Fibroblast of skin of back (primary cell): Measurements from ENCODE around the gene ANKRD12.
A peak's percentile ranks its signal among the peaks of the same experiment; 100 is the strongest.

Experiments
- DNase-seq: peaks from one replicate; pipeline ENCODE4 v3.0.0-alpha.2; 2013

The ANKRD12 gene

GRCh38 chr18:9188359-9189231 is 52.0 kb downstream of the ANKRD12 start:
- no peak for DNase-seq

GRCh38 chr18:9189491-9189890 is 52.9 kb downstream of the ANKRD12 start:
- no peak for DNase-seq

- DNase-seq: no peak
These were observed 55.2 kb downstream of the ANKRD12 start for GRCh38 chr18:9191658-9192256.

DNA sequence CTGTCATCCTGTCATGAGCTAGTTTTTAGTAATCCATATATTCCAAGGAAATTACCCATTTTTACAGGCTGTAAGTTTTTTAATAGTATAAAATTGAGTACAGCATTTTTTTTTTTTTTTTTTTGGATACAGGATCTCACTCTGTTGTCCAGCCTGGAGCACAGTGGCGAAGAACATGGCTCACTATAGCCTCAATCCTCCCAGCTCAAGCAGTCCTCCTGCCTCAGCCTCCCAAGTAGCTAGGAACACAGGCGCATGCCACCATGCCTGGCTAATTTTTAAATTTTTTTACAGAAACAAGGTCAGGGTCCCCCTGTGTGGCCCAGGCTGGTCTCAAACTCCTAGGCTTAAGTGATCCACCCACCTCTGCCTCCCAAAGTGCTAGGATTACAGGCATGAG is 56.5 kb downstream of the ANKRD12 start:
- no peak for DNase-seq

DNA sequence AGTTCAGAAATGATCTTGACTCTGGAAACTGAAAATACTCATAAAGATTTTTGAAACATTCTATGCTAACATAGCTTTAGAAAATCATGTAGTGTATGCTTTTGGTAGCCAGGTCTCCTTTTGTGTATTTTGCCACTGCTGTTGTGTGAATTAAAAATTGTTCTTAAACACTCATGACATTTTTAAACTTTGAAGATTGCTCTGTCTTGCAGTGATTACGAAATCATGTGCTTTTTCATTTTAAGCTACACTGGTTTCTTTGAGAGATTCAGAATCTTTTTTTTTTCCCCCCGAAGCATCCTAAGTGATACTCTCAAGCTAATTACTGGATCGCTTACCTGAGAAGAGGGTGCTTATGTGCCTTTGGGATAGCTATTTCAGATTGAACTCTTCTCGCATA is 60.0 kb downstream of the ANKRD12 start:
- no peak for DNase-seq

GRCh38 chr18:9199681-9200080 is 63.1 kb downstream of the ANKRD12 start:
- no peak for DNase-seq

DNA sequence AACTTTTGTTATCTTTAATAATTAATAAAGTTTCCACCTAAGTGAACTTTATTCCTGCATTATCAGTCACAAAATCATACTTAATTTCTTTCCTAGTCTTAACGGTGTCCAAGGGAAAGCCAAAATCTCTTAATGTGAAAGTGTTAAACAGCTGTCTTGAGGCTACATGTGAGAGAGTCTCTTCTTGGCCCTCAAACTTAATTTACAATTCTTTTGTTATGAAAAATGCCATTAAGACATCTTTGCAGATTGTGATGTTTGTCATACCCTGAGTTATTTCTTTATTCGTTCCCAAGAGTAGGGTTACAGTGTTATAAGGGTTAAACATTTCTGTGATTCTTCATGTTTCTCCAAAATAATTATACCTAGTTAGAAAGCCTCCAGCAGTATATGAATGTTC is 64.6 kb downstream of the ANKRD12 start:
- DNase-seq: no peak

- no peak for DNase-seq
These were observed 68.1 kb downstream of the ANKRD12 start for GRCh38 chr18:9204659-9205058.

DNA sequence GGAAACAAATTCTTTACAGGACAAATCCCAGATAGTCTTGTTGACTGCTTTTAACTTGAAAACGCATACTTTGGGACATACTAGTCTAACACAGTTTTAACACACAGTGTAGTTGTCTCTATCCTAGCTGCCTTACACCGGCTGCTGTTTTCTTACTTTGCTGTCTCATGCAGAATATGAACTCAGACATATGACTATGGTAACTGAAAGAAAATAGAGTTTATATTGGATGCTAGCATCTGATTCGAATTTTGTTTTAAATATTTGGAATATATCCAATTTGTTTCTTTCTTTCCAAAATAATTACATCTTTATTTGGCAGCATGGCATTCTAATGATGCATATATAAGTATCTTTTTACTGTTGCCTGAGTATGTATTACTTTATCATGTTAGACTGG is 69.8 kb downstream of the ANKRD12 start:
- no peak for DNase-seq

- DNase-seq: no peak
These were observed 72.7 kb downstream of the ANKRD12 start for GRCh38 chr18:9209279-9209678.

DNA sequence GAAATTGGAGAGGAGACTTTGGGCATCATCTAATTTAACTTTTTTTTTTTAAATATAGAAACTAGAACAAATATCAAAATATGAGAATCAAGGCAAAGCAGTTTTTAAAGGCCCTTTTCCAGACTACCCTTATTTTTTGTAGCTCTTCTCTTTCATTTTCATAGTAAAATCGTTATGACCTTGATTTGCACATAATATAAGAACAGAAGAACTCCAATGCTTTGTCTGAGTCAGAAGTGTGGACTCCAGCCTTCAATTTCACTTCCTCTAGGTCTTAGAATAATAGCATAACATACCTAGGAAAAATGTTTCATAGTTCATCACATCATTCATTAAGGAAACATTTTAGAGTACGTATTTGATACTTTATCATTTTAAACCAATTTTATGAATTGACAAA is 74.4 kb downstream of the ANKRD12 start:
- peak; percentile 11 for DNase-seq

GRCh38 chr18:9211955-9212354 is 75.4 kb downstream of the ANKRD12 start:
- DNase-seq: no peak

DNA sequence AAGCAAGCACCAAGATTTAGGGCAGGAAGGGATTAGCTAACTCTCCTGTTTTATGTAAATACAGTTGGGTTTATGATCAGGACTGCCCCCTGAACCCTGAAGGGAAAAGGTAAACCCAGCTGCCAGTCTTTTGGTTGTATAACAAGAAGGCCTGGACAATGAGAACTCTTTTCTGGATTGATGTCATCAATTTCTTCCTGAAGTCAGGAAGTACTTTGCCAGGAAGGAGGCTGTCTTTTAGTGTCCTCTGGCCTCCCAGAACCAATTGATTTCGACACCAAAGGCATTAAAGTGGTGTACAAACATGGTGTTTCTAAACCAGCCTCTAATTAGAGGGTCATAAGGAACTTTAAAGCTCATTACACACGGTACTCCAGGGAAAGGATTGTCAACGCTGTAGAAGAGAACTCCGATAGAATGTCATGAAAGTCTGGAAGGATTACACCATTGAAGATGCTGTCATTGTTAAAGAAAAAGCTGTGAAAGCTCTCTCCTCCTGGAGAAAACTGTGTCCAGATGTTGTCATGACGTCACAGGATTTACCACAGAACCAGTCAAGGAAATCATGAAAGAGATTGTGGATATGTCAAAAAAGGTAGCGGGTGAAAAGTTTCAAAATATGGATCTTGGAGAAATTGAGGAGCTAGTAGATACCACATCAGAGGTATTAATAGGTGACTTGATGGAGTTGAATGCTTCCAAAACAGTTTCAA is 78.8 kb downstream of the ANKRD12 start:
- no peak for DNase-seq

- DNase-seq: no peak
These were observed 79.9 kb downstream of the ANKRD12 start for GRCh38 chr18:9216459-9216858.

- DNase-seq: no peak
These were observed 81.3 kb downstream of the ANKRD12 start for GRCh38 chr18:9217743-9218451.

- DNase-seq: no peak
These were observed 84.5 kb downstream of the ANKRD12 start for GRCh38 chr18:9221040-9221439.

DNA sequence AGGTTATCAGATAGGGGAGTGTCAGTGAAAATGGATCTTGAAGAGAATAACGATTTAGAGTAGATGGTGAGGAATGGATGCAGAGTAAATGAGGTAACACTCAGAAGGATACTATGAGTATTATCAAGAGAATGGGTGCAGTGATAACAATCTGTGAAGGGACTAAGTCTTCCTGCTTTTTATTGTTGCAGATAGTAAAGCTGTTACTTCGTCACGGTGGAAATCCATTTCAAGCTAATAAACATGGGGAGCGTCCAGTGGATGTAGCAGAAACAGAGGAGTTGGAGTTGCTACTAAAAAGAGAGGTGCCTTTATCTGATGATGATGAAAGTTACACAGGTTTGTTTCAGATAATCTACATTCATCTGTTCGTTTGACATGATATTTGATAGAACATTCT is 85.1 kb downstream of the ANKRD12 start:
- no peak for DNase-seq

- no peak for DNase-seq
These were observed 86.8 kb downstream of the ANKRD12 start for GRCh38 chr18:9223356-9223755.

DNA sequence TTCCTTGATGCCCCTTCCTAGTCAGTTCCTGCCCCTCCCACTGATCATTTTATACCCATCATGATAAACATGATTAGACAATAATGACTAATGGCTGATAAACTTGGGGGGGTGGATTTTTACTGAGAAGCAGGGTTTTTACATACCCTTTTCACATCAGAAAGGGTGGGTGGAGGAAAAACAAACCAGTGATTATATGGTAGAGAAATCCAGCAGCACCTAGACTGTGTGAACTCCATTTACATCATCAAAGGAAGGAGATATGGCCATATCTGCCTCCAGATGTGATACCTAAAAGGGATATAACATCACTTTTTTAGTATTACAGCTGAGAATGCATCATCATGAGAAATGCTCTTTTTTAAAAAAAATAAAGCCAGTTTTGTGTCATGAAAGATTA is 89.9 kb downstream of the ANKRD12 start:
- no peak for DNase-seq

GRCh38 chr18:9231852-9232486 is 95.4 kb downstream of the ANKRD12 start:
- DNase-seq: no peak

GRCh38 chr18:9232977-9233376 is 96.4 kb downstream of the ANKRD12 start:
- no peak for DNase-seq

DNA sequence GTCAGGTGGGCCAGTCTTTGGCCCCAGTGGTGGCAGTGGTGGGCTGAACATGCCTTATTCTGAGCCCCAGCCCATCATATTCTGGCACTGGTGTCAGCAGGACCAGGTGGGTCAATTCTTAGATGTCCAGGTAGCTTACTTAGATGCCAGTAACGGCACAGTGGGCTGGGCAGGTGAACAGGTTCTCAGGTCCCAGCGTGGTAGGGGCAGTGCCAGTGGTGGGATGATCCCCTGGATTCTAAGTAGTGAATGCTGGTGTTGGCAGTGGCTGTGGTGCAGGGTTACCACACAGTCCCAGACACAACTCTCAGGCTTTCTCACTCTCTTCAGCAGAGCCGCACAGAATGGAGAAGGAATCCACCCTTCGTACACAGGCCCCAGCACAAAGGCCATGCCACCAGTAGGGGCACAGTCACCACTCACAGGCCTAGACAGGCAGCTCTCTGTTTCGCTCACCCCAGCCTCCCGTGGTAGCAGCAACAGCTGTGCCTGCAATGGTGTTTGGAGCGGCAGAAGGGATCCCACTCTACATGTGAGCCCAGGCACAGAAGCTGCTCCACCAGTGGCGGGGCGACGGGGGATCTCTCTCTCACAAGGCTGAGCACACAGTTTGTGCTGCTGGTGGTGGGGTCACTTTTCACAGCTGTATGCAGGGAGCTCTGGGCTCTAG is 97.3 kb downstream of the ANKRD12 start:
- DNase-seq: no peak
